HL-60 (cell line): Measurements from ENCODE around the gene BCDIN3D.

ENCODE experiments used
- DNase-seq, 2 experiments: peaks; one replicate each; pipeline ENCODE4 v3.0.0-alpha.2; 2010 to 2020; ENCODE audit warnings: low read depth in 1 of 2, low spot score in 1 of 2
- H3K27ac ChIP-seq: fragments of 250-450 bp; sonication (Bioruptor Pico); replicated peaks from 2 replicates; pipeline ENCODE4 v1.5.1; 2020; ENCODE audit warnings: mild to moderate bottlenecking, moderate library complexity
- H3K27me3 ChIP-seq: fragments of 250-450 bp; sonication (Bioruptor Pico); 2 replicates; pipeline ENCODE4 v1.5.1; 2021; ENCODE audit warnings: mild to moderate bottlenecking, moderate library complexity; ENCODE audit not compliant: insufficient read depth, poor library complexity, severe bottlenecking
- H3K4me3 ChIP-seq: replicated peaks from 2 replicates; pipeline ENCODE4 v1.5.1; 2011; ENCODE audit warnings: mild to moderate bottlenecking, control low read depth, low read length; ENCODE audit not compliant: insufficient read depth
- GABPA ChIP-seq: IDR thresholded peaks from 2 replicates; pipeline ENCODE4 v1.6.1; 2012; ENCODE audit warnings: low read depth
- POLR2AphosphoS5 ChIP-seq: IDR thresholded peaks from 2 replicates; pipeline ENCODE4 v1.6.1; 2012; ENCODE audit warnings: low read depth
- REST ChIP-seq: IDR thresholded peaks from 2 replicates; pipeline ENCODE4 v1.6.1; 2012; ENCODE audit warnings: low read depth; ENCODE audit not compliant: insufficient replicate concordance
- SPI1 ChIP-seq: IDR thresholded peaks from 2 replicates; pipeline ENCODE4 v1.6.1; 2012; ENCODE audit warnings: low read depth, mild to moderate bottlenecking, borderline replicate concordance
- TF ChIP-seq, protein P1 (sequence below): IDR thresholded peaks from one replicate; pipeline ENCODE4 v1.5.1; 2011; ENCODE audit warnings: low read length, control low read depth, inconsistent platforms; ENCODE audit not compliant: insufficient read depth

Gene BCDIN3D

DNA sequence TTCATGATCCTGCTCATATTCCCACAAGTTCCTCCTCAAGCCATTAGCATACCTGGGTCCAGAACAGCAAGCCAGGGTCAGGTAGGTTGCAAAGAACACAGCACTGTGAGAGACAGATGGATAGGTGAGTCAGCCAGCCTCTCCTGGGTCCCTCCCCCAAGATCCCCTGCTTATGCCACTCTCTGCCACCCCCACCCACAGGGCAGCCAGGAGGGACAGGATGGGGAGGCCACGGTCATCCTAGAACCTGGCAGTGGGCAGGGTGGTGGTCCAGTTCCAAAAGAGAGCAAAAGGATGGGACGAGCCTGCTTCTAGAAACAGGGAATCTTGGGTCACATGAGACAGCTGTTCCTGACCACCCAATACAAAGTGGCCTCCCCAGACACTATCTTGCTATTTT, 48.1 kb upstream of the BCDIN3D start:
- no peak for TF ChIP-seq SPI1
- no peak for TF ChIP-seq POLR2AphosphoS5
- no peak for TF ChIP-seq REST
- TF ChIP-seq, protein P1, sequence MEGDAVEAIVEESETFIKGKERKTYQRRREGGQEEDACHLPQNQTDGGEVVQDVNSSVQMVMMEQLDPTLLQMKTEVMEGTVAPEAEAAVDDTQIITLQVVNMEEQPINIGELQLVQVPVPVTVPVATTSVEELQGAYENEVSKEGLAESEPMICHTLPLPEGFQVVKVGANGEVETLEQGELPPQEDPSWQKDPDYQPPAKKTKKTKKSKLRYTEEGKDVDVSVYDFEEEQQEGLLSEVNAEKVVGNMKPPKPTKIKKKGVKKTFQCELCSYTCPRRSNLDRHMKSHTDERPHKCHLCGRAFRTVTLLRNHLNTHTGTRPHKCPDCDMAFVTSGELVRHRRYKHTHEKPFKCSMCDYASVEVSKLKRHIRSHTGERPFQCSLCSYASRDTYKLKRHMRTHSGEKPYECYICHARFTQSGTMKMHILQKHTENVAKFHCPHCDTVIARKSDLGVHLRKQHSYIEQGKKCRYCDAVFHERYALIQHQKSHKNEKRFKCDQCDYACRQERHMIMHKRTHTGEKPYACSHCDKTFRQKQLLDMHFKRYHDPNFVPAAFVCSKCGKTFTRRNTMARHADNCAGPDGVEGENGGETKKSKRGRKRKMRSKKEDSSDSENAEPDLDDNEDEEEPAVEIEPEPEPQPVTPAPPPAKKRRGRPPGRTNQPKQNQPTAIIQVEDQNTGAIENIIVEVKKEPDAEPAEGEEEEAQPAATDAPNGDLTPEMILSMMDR: no peak
- no peak for TF ChIP-seq GABPA
- H3K4me3 ChIP-seq: no peak overlapping the region
- no peak for DNase-seq
- no peak overlapping the region for H3K27ac ChIP-seq
- H3K27me3 ChIP-seq: no peaks in the 10 kb centered on the region

- TF ChIP-seq SPI1: no peak
- no peak for TF ChIP-seq POLR2AphosphoS5
- no peak for TF ChIP-seq GABPA
- no peak for TF ChIP-seq REST
- TF ChIP-seq, protein P1: no peak
- no peak for DNase-seq
- no peak overlapping the region for H3K27ac ChIP-seq
- no peaks in the 10 kb centered on the region for H3K27me3 ChIP-seq
- no peak overlapping the region for H3K4me3 ChIP-seq
Measured at GRCh38 chr12:49890096-49890461, 47.2 kb upstream of the BCDIN3D start.

- DNase-seq: no peak
- Histone ChIP-seq H3K4me3 (no peak overlapping the region), H3K27me3 (no peaks in the 10 kb centered on the region), H3K27ac (no peak overlapping the region)
- TF ChIP-seq, protein P1: no peak
- no peak for TF ChIP-seq GABPA
- no peak for TF ChIP-seq SPI1
- TF ChIP-seq REST: no peak
- no peak for TF ChIP-seq POLR2AphosphoS5
Measured at GRCh38 chr12:49889361-49890095, 46.6 kb upstream of the BCDIN3D start.
